GM21825 (cell line): ENCODE results near the gene GRIK3.
"Not testable (repeated sequence)": the region's sequence is repeated elsewhere in the genome, so short reads cannot be mapped to it uniquely, and the experiment has no call there.

ENCODE experiments used
- ATAC-seq: cut with Tn5 transposase; IDR thresholded peaks from one replicate; pipeline ENCODE4 v1.9.1; 2021; ENCODE audit warnings: mild to moderate bottlenecking, moderate library complexity; ENCODE audit not compliant: unreplicated experiment

GRIK3 gene

DNA sequence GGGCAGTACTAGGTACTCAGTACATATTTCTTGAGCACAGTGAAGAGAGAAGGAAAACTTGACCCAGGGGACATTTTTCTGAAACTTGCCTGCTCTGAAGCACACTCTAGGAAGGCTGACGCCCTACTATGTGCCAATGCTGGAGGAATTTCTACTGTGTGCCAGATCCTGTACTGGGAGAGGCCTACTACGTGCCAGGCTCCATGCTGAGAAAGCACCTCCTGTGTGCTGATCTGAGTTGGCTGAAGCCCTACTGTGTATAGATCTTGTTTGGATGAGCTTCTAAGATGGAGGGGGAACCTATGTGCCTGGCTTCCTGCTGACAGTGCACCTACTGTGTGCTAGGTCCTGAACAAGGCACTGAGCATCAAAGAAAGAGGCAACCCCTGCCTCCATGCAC lies 86.2 kb downstream of the GRIK3 start:
- ATAC-seq: no peak

DNA sequence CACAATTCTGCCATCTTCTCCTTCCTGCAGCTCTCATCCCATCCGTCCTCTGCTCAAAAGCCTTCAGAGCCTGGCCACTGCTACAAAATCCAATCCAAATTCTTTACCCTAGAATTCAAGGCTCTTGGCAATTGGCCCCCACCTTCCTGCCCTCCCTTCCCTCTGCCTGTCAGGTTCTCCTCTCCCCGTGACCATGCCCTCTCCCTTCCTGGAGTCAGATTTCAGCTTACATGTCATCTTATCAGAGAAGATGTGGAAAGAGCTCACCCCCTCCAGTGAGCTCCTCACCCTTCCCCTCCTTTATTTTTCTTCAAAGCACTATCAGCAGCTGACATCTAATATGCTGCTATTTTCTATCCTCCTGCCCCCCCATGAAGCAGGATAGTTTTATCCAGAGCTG lies 86.9 kb downstream of the GRIK3 start:
- ATAC-seq: no peak

- no peak for ATAC-seq
Measured at GRCh38 chr1:36944883-36945282, 89.4 kb downstream of the GRIK3 start.

DNA sequence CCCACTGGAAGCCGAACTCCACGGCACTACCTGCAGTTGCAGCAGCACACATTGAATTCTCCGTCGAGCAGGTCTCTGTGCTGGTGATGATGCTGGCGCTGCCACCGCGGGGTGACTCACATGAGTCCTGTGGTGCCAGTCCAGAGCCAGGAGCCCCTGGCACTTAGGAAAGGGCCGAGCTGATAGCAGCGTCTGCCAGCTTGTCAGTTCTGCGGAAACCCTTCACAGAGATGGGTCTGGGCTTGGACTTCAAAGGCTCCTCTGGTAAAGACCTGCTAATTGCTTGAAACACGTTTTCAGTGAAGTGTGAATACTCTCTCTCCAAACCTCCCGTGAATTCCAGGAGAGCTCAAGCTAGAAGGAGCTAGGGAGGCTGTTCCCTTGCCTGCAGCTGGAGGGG lies 92.2 kb downstream of the GRIK3 start:
- ATAC-seq: no peak

GRCh38 chr1:36941316-36941978 lies 92.9 kb downstream of the GRIK3 start:
- ATAC-seq: no peak

- no peak for ATAC-seq
Measured at GRCh38 chr1:36938819-36939218, 95.5 kb downstream of the GRIK3 start.

DNA sequence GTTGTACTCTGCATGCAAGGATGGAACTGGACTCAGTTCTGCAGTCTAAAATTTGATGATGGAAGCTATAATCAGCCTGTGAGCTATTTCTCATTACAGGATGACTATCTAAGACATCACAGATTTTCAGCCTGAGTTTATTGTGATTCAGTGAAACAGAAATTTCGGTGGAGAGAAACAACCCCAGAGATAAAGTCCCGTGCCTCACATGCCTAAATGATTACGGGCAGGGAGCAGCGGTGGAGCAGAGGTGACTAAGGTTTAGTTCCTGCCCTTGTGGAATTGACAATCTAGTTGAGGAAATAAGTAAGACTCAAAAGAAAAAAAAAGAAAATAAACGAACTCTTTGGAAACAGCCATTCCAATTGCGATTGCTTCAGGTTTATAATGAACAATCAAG lies 96.9 kb downstream of the GRIK3 start:
- ATAC-seq: no peak

- no peak for ATAC-seq
Measured at GRCh38 chr1:36934061-36934460, 100.3 kb downstream of the GRIK3 start.

GRCh38 chr1:36927826-36928225 lies 106.5 kb downstream of the GRIK3 start:
- ATAC-seq: no peak

- no peak for ATAC-seq
Measured at GRCh38 chr1:36925251-36925650, 109.1 kb downstream of the GRIK3 start.

DNA sequence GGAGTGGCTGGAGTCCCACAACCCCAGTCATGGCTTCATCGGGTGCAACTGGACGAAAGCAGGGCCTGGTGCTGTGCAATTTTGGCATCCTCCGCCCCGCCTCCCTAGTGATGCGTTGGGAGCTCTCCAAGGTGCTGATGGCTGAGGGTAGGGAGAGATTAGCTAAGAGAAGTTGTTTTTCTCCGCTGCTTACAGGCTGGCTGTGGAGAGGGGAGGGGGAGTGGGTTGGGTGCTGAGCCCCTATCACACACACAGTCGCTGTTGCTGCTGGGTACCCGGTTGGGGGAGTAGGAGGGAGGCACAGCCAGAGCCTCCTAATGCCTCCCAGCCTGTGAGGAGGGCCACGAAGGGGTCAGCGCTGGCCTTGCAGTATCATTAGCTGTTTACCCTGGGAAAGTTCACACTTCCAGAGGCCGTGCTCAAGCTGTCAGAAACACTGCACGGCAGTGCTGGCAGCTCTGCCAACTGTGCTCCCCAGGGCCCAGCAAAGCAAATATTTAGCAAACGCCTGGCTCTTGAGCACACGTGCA lies 110.0 kb downstream of the GRIK3 start:
- ATAC-seq: no peak

DNA sequence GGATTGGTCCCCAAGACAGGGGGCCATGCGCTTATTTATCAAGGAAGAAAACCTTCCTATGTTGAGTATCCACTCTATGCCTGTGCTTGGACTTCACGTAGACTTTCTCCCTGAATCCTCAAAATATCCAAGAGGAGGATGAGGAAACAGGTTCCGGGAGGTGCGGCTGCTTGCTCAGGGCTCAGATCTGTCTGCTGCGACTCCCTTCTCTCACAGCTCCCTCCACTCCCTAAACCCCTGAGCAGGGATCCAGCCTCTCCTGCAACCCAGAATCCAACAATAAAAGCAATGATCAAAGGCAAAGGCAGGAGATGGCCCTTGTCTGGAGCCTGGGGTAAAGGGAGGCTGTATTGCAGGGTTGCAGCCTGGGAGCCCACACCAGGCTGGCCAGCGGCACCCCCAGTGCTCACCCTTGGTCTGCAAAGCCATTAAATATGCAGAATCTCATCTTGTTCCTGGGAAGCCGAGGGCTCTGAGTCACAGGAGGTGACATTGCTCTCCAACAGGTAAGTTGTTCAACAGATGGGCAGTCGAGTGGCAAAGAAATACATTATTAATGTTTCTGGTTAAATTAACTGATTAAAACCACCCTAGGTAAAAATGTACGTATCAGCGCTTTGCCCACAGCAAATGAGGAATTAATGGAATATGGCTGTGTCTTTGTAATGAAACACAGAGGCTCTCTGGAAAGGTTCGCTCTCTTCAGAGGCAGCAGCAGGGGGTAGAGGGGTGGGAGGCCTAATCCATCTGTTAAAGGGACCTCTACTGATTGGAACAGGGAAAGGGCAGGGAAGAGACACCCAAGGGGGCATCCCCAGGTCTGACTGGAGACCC lies 111.5 kb downstream of the GRIK3 start:
- no peak for ATAC-seq

GRCh38 chr1:36922071-36922470 lies 112.2 kb downstream of the GRIK3 start:
- ATAC-seq: no peak

GRCh38 chr1:36920801-36921405 lies 113.4 kb downstream of the GRIK3 start:
- ATAC-seq: no peak

- ATAC-seq: no peak
Measured at GRCh38 chr1:36920371-36920770, 113.9 kb downstream of the GRIK3 start.

DNA sequence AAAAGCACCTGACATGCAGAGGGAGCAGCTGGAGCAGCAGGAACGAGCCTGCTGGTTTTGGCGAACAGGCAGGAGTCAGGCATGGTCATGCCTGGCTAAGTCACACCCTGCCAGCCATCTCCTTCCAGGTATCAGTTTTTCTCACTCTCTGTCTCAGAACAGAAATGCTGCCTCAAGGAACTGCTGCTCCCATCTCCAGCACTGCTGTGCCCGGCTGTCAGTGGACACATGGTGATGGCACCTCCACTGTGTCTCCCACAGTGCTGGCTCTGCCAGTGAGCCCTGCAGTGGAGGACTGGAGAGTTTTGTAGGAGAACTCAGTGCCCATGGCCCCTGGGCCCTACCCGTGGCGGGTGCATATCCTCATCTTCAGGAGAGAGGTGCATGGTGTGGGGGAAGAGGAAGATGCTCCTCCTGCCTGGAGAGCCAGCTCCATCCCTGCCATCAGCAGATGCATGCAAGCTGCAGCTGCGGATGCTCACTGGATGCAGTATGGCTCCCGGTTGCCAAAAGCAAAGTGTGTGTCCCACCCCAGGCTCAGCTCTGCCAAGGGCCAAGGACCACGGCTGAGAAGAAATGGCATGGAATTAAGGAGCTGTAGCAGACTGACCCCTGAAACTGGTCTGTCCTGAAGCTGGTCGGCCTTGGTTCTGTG lies 114.7 kb downstream of the GRIK3 start:
- no peak for ATAC-seq

- no peak for ATAC-seq
Measured at GRCh38 chr1:36918604-36919003, 115.7 kb downstream of the GRIK3 start.

DNA sequence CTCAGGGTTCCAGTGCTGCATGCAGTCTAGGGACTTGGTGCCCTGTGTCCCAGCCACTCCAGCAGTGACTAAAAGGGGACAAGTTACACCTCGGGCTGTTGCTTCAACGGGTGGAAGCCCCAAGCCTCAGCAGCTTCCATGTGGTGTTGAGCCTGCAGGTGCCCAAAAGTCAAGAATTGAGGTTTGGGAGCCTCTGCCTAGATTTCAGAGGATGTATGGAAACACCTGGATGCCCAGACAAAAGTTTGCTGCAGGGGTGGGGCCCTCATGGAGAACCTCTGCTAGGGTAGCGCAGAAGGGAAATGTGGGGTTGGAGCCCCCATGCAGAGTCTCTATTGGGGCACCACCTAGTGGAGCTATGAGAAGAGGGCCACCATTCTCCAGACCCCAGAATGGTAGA lies 117.8 kb downstream of the GRIK3 start:
- not testable (repeated sequence) for ATAC-seq

GRCh38 chr1:36913484-36914060 lies 120.7 kb downstream of the GRIK3 start:
- no peak for ATAC-seq

- no peak for ATAC-seq
Measured at GRCh38 chr1:36913016-36913415, 121.3 kb downstream of the GRIK3 start.

GRCh38 chr1:36912365-36912865 lies 121.9 kb downstream of the GRIK3 start:
- ATAC-seq: no peak
